Keratinocyte (primary cell): Measurements from ENCODE around the gene NFIL3.

Experiments used
- EZH2 ChIP-seq: IDR thresholded peaks from one replicate; pipeline ENCODE4 v1.6.1; 2012; ENCODE audit warnings: inconsistent platforms, mild to moderate bottlenecking, low read length, moderate library complexity
- TF ChIP-seq, protein P1 (sequence below), 3 experiments: IDR thresholded peaks in 1 of 3; conservative IDR thresholded peaks in 1 of 3; optimal IDR thresholded peaks in 1 of 3; 2 replicates in 2 of 3; 3 replicates in 1 of 3; pipeline versions ENCODE3 to v1.5.1; 2011; ENCODE audit warnings: low read length in 3 of 3, mild to moderate bottlenecking in 3 of 3, moderate library complexity in 2 of 3, control low read depth in 1 of 3, inconsistent platforms in 1 of 3; ENCODE audit not compliant: insufficient read depth in 2 of 3; ENCODE audit errors: extremely low read depth in 1 of 3

DNA sequence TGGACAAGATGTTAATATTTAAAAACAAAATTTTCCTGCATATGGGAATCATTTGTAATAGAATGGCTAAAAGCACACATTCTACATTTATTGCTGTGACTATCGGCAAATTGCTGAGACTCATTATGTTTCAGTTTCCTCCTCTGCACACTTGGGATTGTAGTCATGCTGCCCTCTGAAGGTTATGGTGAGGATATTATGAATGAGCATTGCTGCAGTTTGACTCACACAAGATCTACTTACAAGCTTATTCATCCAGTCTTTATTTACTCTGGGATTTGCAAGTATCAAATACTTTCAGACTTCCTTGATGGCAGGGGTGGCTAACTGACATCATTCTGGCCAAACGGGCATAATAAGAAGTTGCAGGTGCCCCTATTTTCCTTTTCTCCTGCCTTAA is 9.5 kb upstream of the NFIL3 start:
- TF ChIP-seq, protein P1, sequence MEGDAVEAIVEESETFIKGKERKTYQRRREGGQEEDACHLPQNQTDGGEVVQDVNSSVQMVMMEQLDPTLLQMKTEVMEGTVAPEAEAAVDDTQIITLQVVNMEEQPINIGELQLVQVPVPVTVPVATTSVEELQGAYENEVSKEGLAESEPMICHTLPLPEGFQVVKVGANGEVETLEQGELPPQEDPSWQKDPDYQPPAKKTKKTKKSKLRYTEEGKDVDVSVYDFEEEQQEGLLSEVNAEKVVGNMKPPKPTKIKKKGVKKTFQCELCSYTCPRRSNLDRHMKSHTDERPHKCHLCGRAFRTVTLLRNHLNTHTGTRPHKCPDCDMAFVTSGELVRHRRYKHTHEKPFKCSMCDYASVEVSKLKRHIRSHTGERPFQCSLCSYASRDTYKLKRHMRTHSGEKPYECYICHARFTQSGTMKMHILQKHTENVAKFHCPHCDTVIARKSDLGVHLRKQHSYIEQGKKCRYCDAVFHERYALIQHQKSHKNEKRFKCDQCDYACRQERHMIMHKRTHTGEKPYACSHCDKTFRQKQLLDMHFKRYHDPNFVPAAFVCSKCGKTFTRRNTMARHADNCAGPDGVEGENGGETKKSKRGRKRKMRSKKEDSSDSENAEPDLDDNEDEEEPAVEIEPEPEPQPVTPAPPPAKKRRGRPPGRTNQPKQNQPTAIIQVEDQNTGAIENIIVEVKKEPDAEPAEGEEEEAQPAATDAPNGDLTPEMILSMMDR (optimal IDR thresholded peaks at IDR 0.05 in 1 of 3, IDR thresholded peaks at IDR 0.05 in 1 of 3, conservative IDR thresholded peaks at IDR 0.05 in 1 of 3; ENCODE audit: extremely low read depth in 1 of 3, insufficient read depth in 2 of 3, low read length in 3 of 3) = peak; percentile 19 to 58 (median 56)
- TF ChIP-seq EZH2 = no peak
